Lower leg skin (tissue), 4 donors: ENCODE measurements around the gene ZMYM1. TPM values are rescaled to one million over a fixed set of nuclear protein-coding genes. Genes with fewer than 3 reads are reported as not detected.

Experiments
- DNase-seq, 2 donors: peaks; one replicate each; pipeline ENCODE4 v3.0.0-alpha.2; 2019; ENCODE audit warnings: low spot score in 2 of 2
- H3K4me3 ChIP-seq: fragments of 200-600 bp; sonication (generic); 2 replicates; pipeline ENCODE4 v1.5.1; 2017; ENCODE audit warnings: mild to moderate bottlenecking, low read depth; ENCODE audit not compliant: poor library complexity, severe bottlenecking
- CTCF ChIP-seq, 3 donors: fragments of 450-650 bp; IDR thresholded peaks; one replicate each; pipeline ENCODE4 v1.5.1; 2016; ENCODE audit warnings: antibody characterized with exemption in 3 of 3, mild to moderate bottlenecking in 3 of 3, moderate library complexity in 2 of 3
- POLR2A ChIP-seq, 2 donors: fragments of 450-650 bp; IDR thresholded peaks; one replicate each; pipeline ENCODE4 v1.6.1; 2016 to 2017; ENCODE audit warnings: antibody characterized with exemption in 2 of 2, mild to moderate bottlenecking in 1 of 2, moderate library complexity in 1 of 2
- WGBS, 2 donors: methylation state at CpG; one replicate each; pipeline ENCODE4 v1.1.5; 2018; 5-methylcytosine and 5-hydroxymethylcytosine counted together
- intact Hi-C: fragments of 100-400 bp; cut with DNase I; formaldehyde crosslinking; loops from one replicate; pipeline ENCODE4 v1.15.0; 2023; ENCODE audit warnings: low total_unique reads
- total RNA-seq, 4 donors: library from RNA; depleted of rRNA; stranded (reverse); fragments of >200 nt; gene quantifications; one replicate each; pipeline ENCODE4 v1.1.0, GENCODE V29; 2016

ZMYM1 gene
- total RNA-seq, 4 donors from 2014 or later, result 6.2 to 11.7 (median 9.8) TPM

GRCh38 chr1:35033346-35033745 lies 45.8 kb upstream of the ZMYM1 start:
- intact Hi-C loops, result loop anchor here (5.0 kb wide), 1 partner anchor 176 kb away; the partner anchor contains the start of gene SMIM12
- 98 to 100% methylated on average over 1 of the region's 1 CpG for WGBS, 2 donors
- no peak for DNase-seq
- no peak overlapping the region for H3K4me3 ChIP-seq
- no peak for TF ChIP-seq CTCF (IDR thresholded peaks at IDR 0.05)
- TF ChIP-seq POLR2A (IDR thresholded peaks at IDR 0.05), result no peak

DNA sequence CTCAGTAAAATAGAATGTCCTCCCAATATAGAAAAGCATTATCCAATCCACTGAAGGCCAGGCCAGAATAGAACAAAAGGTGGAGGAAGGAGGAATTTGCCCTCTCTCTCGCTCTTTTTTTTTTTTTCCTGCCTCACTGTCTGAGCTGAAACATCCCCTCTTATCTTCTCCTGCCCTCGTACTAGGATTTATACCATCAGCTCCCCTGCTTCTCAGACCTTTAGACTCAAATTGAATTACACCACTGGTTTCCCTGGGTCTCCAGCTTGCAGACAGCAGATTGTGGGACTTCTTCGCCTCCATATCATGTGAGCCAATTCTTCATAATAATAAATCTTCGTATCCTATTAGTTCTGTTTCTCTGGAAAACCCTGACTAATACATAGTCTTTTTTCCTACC lies 42.6 kb upstream of the ZMYM1 start:
- no peak for DNase-seq
- intact Hi-C loops, result no loop called here
- H3K4me3 ChIP-seq, result no peak overlapping the region
- WGBS, 2 donors, result 82 to 83% methylated on average over 4 of the region's 4 CpGs
- TF ChIP-seq CTCF (IDR thresholded peaks at IDR 0.05), result no peak
- TF ChIP-seq POLR2A (IDR thresholded peaks at IDR 0.05), result no peak

- TF ChIP-seq CTCF (IDR thresholded peaks at IDR 0.05) (no peak), POLR2A (IDR thresholded peaks at IDR 0.05) (no peak)
- H3K4me3 ChIP-seq, result no peak overlapping the region
- WGBS, 2 donors, result 81 to 83% methylated on average over 1 of the region's 1 CpG
- intact Hi-C loops, result no loop called here
- DNase-seq, result no peak
Observed at GRCh38 chr1:35037206-35037605, 42.0 kb upstream of the ZMYM1 start.

DNA sequence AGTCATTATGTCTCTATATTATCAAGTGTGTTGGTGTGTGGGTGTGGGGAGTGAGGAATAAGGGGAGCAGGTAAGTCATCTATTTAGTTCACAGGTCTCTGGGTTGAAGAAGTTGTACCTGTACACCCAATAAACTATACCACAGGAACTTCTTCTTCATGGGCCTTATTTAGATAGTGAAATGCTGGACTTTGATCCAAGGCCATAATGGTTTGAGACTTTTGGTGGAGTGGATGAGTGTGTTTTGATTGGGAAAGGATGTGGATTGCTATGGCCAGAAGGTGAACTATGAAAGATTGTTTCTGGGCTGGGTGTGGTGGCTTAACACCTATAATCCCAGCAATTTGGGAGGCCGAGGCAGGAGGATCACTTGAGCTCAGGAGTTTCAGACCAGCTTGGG lies 40.5 kb upstream of the ZMYM1 start:
- 79 to 83% methylated on average over 1 of the region's 1 CpG for WGBS, 2 donors
- intact Hi-C loops, result no loop called here
- TF ChIP-seq CTCF (IDR thresholded peaks at IDR 0.05), result no peak
- no peak for TF ChIP-seq POLR2A (IDR thresholded peaks at IDR 0.05)

GRCh38 chr1:35043498-35043897 lies 35.7 kb upstream of the ZMYM1 start:
- intact Hi-C loops, result no loop called here

More for the DNA sequence above, 40.5 kb upstream of the ZMYM1 start:
- H3K4me3 ChIP-seq, result no peak overlapping the region
- no peak for DNase-seq

More at GRCh38 chr1:35043498-35043897, 35.7 kb upstream of the ZMYM1 start:
- WGBS, 2 donors, result 78 to 86% methylated on average over 3 of the region's 3 CpGs
- H3K4me3 ChIP-seq, result no peak overlapping the region
- no peak for TF ChIP-seq CTCF (IDR thresholded peaks at IDR 0.05)
- no peak for TF ChIP-seq POLR2A (IDR thresholded peaks at IDR 0.05)
- no peak for DNase-seq
